ENCODE data around the gene DCAF17. TPM values are rescaled to one million over a fixed set of nuclear protein-coding genes. Genes with fewer than 3 reads are reported as not detected.
A peak's percentile ranks its signal among the peaks of the same experiment; 100 is the strongest.

DCAF17 gene
- total RNA-seq, 1 donor from 2014 or later = 25.2 TPM

- H3K4me2 ChIP-seq (ENCODE audit: low read length) = peak overlapping the region; percentile 57
- H3K4me1 ChIP-seq (ENCODE audit: insufficient read depth, low read length) = peaks cover 7% of the 10 kb centered on the region
- H4K20me1 ChIP-seq (ENCODE audit: insufficient read depth, low read length) = no peaks in the 10 kb centered on the region
- H3K27me3 ChIP-seq (ENCODE audit: insufficient read depth, low read length) = no peaks in the 10 kb centered on the region
- TF ChIP-seq EZH2 (IDR thresholded peaks at IDR 0.05; ENCODE audit: insufficient read depth, low read length) = no peak
- TF ChIP-seq CTCF (IDR thresholded peaks at IDR 0.05; ENCODE audit: insufficient read depth, low read depth, low read length) = no peak
- Mint-ChIP-seq H3K27ac (ENCODE audit: unreplicated experiment) (no peak overlapping the region), H3K9me3 (ENCODE audit: unreplicated experiment) (no peaks in the 10 kb centered on the region), H3K27me3 (ENCODE audit: low read depth, unreplicated experiment) (no peaks in the 10 kb centered on the region), H3K36me3 (ENCODE audit: low read depth, unreplicated experiment) (peaks cover 3% of the 10 kb centered on the region), H3K4me1 (ENCODE audit: low read depth, unreplicated experiment) (peaks cover 15% of the 10 kb centered on the region), H3K4me3 (ENCODE audit: unreplicated experiment) (no peak overlapping the region)
- peak; percentile 90 for FAIRE-seq
- no peak overlapping the region for H2AFZ ChIP-seq (ENCODE audit: low read depth, low read length)
- peak overlapping the region; percentile 29 for H3K27ac ChIP-seq (ENCODE audit: low read depth, low read length)
- H3K9me3 ChIP-seq (ENCODE audit: insufficient read depth, low read depth, low read length) = no peaks in the 10 kb centered on the region
- H3K36me3 ChIP-seq (ENCODE audit: insufficient read depth, low read length) = no peaks in the 10 kb centered on the region
- H3K9ac ChIP-seq (ENCODE audit: low read length) = peak overlapping the region; percentile 12
- no peaks in the 10 kb centered on the region for H3K79me2 ChIP-seq (ENCODE audit: insufficient read depth, low read length)
- DNase-seq (ENCODE audit: low read depth) = peak; percentile 89
- no peak overlapping the region for H3K4me3 ChIP-seq (ENCODE audit: insufficient read depth, low read depth, low read length)
Measured at GRCh38 chr2:171390941-171391516, 43.0 kb upstream of the DCAF17 start.

GRCh38 chr2:171391532-171391931 is 42.5 kb upstream of the DCAF17 start:
- Histone ChIP-seq H3K9me3 (ENCODE audit: insufficient read depth, low read depth, low read length) (no peaks in the 10 kb centered on the region), H3K4me2 (ENCODE audit: low read length) (peak overlapping the region; percentile 57), H3K27me3 (ENCODE audit: insufficient read depth, low read length) (no peaks in the 10 kb centered on the region), H3K4me3 (ENCODE audit: insufficient read depth, low read depth, low read length) (no peak overlapping the region), H3K4me1 (ENCODE audit: insufficient read depth, low read length) (peaks cover 7% of the 10 kb centered on the region), H3K36me3 (ENCODE audit: insufficient read depth, low read length) (no peaks in the 10 kb centered on the region), H4K20me1 (ENCODE audit: insufficient read depth, low read length) (no peaks in the 10 kb centered on the region), H3K79me2 (ENCODE audit: insufficient read depth, low read length) (no peaks in the 10 kb centered on the region), H3K9ac (ENCODE audit: low read length) (peak overlapping the region; percentile 12), H3K27ac (ENCODE audit: low read depth, low read length) (peak overlapping the region; percentile 29), H2AFZ (ENCODE audit: low read depth, low read length) (no peak overlapping the region)
- no peaks in the 10 kb centered on the region for H3K27me3 Mint-ChIP-seq (ENCODE audit: low read depth, unreplicated experiment)
- peaks cover 15% of the 10 kb centered on the region for H3K4me1 Mint-ChIP-seq (ENCODE audit: low read depth, unreplicated experiment)
- H3K4me3 Mint-ChIP-seq (ENCODE audit: unreplicated experiment) = no peak overlapping the region
- TF ChIP-seq EZH2 (IDR thresholded peaks at IDR 0.05; ENCODE audit: insufficient read depth, low read length) = no peak
- H3K36me3 Mint-ChIP-seq (ENCODE audit: low read depth, unreplicated experiment) = peaks cover 3% of the 10 kb centered on the region
- no peak for FAIRE-seq
- H3K9me3 Mint-ChIP-seq (ENCODE audit: unreplicated experiment) = no peaks in the 10 kb centered on the region
- H3K27ac Mint-ChIP-seq (ENCODE audit: unreplicated experiment) = no peak overlapping the region
- no peak for DNase-seq (ENCODE audit: low read depth)

GRCh38 chr2:171393487-171393886 is 40.5 kb upstream of the DCAF17 start:
- H2AFZ ChIP-seq (ENCODE audit: low read depth, low read length) = no peak overlapping the region
- no peak for DNase-seq (ENCODE audit: low read depth)
- no peaks in the 10 kb centered on the region for H3K36me3 ChIP-seq (ENCODE audit: insufficient read depth, low read length)
- TF ChIP-seq CTCF (IDR thresholded peaks at IDR 0.05; ENCODE audit: insufficient read depth, low read depth, low read length) (no peak), EZH2 (IDR thresholded peaks at IDR 0.05; ENCODE audit: insufficient read depth, low read length) (no peak)
- Mint-ChIP-seq H3K4me3 (ENCODE audit: unreplicated experiment) (no peak overlapping the region), H3K36me3 (ENCODE audit: low read depth, unreplicated experiment) (peaks cover 1% of the 10 kb centered on the region), H3K27me3 (ENCODE audit: low read depth, unreplicated experiment) (no peaks in the 10 kb centered on the region), H3K9me3 (ENCODE audit: unreplicated experiment) (no peaks in the 10 kb centered on the region), H3K27ac (ENCODE audit: unreplicated experiment) (no peak overlapping the region), H3K4me1 (ENCODE audit: low read depth, unreplicated experiment) (peaks cover 14% of the 10 kb centered on the region)
- no peak overlapping the region for H3K9ac ChIP-seq (ENCODE audit: low read length)
- H3K4me1 ChIP-seq (ENCODE audit: insufficient read depth, low read length) = peaks cover 7% of the 10 kb centered on the region
- FAIRE-seq = no peak
- no peaks in the 10 kb centered on the region for H3K79me2 ChIP-seq (ENCODE audit: insufficient read depth, low read length)
- H4K20me1 ChIP-seq (ENCODE audit: insufficient read depth, low read length) = no peaks in the 10 kb centered on the region
- H3K9me3 ChIP-seq (ENCODE audit: insufficient read depth, low read depth, low read length) = no peaks in the 10 kb centered on the region
- H3K4me3 ChIP-seq (ENCODE audit: insufficient read depth, low read depth, low read length) = no peak overlapping the region
- H3K4me2 ChIP-seq (ENCODE audit: low read length) = no peak overlapping the region
- H3K27me3 ChIP-seq (ENCODE audit: insufficient read depth, low read length) = no peaks in the 10 kb centered on the region
- H3K27ac ChIP-seq (ENCODE audit: low read depth, low read length) = no peak overlapping the region
